Choroid plexus epithelial cell (primary cell): ENCODE results near the gene SRRM4.

Source experiments
- DNase-seq: peaks from one replicate; pipeline ENCODE4 v3.0.0-alpha.2; 2010; ENCODE audit warnings: low read depth
- H3K4me3 ChIP-seq: 2 replicates; pipeline ENCODE4 v1.5.1; 2011; ENCODE audit warnings: low read depth, mild to moderate bottlenecking, control low read depth, low read length, moderate library complexity
- CTCF ChIP-seq: conservative IDR thresholded peaks from 2 replicates; pipeline ENCODE4 v1.5.1; 2011; ENCODE audit warnings: low read depth, mild to moderate bottlenecking, control low read depth, inconsistent platforms, low read length, moderate library complexity

The SRRM4 gene

GRCh38 chr12:119075918-119076317 is 94.6 kb downstream of the SRRM4 start:
- TF ChIP-seq CTCF, result no peak
- no peak for DNase-seq
- H3K4me3 ChIP-seq, result no peak overlapping the region

DNA sequence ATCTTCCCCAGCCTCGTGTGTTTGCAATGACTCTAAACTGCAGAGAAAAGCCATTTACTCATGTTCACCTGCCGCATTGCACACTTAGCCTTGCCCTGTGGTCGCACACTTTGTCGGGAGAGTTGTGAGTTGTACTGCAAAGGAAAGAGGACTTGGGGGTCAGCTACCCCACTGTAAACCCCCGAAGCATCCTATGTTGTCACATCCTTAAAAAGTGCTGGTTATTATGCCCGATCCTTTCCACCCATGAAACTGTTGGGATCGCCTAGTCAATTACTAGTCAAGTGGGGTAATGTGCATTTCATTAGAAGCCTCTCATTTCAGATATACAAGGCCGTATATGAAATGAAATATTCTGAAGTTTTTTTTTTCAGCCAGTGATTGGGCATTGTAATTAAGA is 98.2 kb downstream of the SRRM4 start:
- no peak for TF ChIP-seq CTCF
- no peak for DNase-seq
- H3K4me3 ChIP-seq, result no peak overlapping the region

DNA sequence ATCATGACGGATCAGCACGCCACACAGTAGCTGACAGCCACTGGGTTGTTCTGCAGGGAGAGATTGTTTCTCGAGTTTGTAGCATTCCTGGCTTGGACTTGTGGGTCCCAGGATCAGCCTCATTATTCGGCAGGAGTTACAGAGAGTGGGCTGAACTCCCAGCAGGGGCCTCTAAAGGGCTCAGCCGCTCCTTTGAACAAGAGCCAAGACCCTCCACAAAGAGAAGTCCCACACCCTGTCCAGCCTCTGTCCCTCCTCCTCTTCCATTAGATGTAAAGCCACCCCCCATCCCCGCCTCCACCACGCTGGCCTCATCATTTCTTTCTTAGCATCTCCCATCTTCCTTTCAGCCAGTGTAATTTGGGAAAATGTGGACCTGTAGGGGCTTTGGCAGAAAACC is 100.7 kb downstream of the SRRM4 start:
- no peak for DNase-seq
- TF ChIP-seq CTCF, result no peak
- H3K4me3 ChIP-seq, result no peak overlapping the region

GRCh38 chr12:119082496-119082895 is 101.2 kb downstream of the SRRM4 start:
- H3K4me3 ChIP-seq, result no peak overlapping the region
- TF ChIP-seq CTCF, result no peak
- no peak for DNase-seq

GRCh38 chr12:119088685-119089379 is 107.5 kb downstream of the SRRM4 start:
- H3K4me3 ChIP-seq, result no peak overlapping the region
- TF ChIP-seq CTCF, result no peak

DNA sequence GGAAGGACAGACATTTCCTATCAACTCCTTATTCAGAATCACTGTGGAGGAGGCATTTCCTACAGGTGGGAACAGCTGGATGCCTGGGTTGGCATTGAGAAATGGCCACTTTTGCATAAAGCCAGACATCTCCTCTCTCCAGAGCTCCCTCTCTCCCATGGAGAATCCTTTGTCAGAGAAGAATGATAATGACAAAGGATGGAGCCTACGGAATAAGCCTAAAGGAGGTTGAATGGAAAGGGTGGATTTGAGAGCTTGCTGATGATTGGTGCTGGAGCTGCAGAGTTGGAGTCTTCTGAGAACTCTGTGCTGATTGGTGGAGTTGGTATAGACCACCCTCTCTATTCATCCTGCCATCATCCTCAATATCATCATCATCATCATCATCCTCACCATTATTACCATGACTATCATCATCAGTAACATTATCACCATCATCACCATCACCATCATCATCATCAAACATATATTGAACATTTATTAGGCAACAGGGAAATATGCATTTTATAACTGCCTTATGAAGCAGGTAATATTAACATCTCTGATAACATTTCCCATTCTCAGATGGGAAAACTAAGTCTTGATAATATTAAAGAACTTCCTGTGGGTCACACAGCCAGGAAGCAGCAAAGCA is 108.2 kb downstream of the SRRM4 start:
- TF ChIP-seq CTCF, result no peak

More at GRCh38 chr12:119088685-119089379, 107.5 kb downstream of the SRRM4 start:
- DNase-seq, result no peak

GRCh38 chr12:119090276-119090675 is 108.9 kb downstream of the SRRM4 start:
- no peak overlapping the region for H3K4me3 ChIP-seq
- TF ChIP-seq CTCF, result no peak
- no peak for DNase-seq

More for the DNA sequence above, 108.2 kb downstream of the SRRM4 start:
- no peak overlapping the region for H3K4me3 ChIP-seq
- DNase-seq, result no peak
